Activated T-cell treated with anti-CD3 and anti-CD28 coated beads, Interleukin-2, amount 50 U/mL, for 1 hour (primary cell): ENCODE data around the gene YKT6.
A peak's percentile ranks its signal among the peaks of the same experiment; 100 is the strongest.
"Not testable (repeated sequence)": the region's sequence is repeated elsewhere in the genome, so short reads cannot be mapped to it uniquely, and the experiment has no call there.

Source experiments
- DNase-seq: peaks from one replicate; pipeline ENCODE4 v3.0.0-alpha.2; 2020

The YKT6 gene

GRCh38 chr7:44200699-44201461 lies at the start of gene YKT6:
Gene YKT6 (plus strand): TSS chr7:44200978. CDS start chr7:44201136, 158 bp downstream.
- DNase-seq, result peak; percentile 94

DNA sequence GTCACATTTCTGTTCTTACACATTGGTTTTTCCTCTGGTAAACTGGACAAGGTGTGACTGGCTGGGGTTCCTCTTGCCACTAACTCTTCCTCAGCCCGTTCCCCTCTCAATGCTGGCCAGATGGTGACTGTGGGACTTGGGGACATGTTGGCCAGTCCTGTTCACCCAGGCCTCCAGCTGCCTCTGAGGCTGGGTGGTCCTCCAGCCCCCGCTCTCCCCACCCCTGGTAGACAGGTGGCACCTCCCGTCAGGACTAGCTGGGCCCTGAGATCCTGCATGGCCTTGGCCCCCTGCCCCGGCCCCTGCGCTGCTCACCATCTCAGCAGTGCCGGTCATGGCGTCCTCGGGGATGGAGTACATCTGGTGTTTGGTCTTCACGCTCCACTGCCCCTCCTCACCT lies 48.8 kb upstream of the YKT6 start:
- DNase-seq, result no peak

GRCh38 chr7:44152971-44153947 lies 47.5 kb upstream of the YKT6 start:
- DNase-seq, result no peak

- no peak for DNase-seq
Observed at GRCh38 chr7:44153948-44154335, 46.8 kb upstream of the YKT6 start.

DNA sequence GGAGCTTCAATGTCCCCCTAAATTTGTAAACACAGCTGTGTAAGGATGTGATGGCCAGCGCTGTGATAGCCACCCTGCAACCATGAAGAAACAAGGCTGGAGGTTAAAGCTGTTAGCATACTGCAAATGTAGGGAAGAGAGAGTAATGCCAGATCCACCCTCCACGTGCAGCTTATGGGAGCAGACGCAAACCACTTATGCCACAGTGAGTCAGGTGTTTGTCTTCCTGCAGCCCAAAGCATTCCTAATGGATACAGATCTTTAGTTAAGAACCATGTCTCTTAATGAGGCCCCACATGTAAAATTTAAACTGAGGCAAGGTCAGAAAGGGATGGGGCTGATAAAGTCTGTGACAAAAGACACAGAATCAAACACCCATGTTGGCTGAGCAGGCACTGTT lies 46.1 kb upstream of the YKT6 start:
- no peak for DNase-seq

GRCh38 chr7:44155191-44156185 lies 45.3 kb upstream of the YKT6 start:
- no peak for DNase-seq

GRCh38 chr7:44156453-44157010 lies 44.2 kb upstream of the YKT6 start:
- no peak for DNase-seq

GRCh38 chr7:44157116-44158080 lies 43.4 kb upstream of the YKT6 start:
- DNase-seq, result no peak

- no peak for DNase-seq
Observed at GRCh38 chr7:44158096-44158872, 42.5 kb upstream of the YKT6 start.

GRCh38 chr7:44158873-44159631 lies 41.7 kb upstream of the YKT6 start:
- no peak for DNase-seq

- DNase-seq, result no peak
Observed at GRCh38 chr7:44159824-44160630, 40.8 kb upstream of the YKT6 start.

DNA sequence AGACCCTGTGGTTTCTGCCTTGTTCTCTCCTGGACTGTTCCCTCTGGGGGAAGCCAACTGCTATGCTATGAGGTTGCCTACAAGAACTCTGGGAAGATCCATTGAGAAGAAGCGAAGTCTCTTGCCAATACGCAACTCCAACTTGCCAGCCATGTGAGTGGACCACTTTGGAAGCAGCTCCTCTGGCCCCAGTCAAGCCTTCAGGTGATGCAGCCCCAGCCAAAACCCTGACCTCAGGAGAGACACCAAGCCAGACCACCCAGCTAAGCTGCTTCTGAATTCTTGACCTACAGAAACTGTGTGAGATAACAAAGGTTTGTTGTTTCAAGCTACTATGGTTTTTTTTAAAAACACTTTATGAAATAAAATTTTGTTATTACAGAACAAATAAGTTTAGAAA lies 39.4 kb upstream of the YKT6 start:
- DNase-seq, result no peak

DNA sequence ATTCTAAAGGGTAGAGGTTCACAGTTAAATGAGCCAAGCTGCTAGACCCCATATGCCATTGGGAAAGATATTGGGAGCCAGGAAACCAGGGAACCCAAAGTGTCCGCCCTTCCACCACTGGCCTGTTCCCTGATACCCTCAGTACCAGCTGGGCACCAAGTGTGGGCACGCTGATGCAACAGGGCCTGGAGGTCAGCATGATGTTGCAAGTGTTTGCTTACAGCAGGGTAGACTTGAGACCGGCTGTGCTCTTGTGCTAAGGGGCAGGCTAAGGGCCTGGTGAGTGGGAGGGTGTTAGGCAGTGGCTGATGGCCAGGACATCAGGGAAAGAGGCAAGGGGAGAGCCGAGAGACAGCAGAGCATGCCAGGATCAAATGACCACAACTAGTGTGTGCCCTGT lies 38.6 kb upstream of the YKT6 start:
- no peak for DNase-seq

DNA sequence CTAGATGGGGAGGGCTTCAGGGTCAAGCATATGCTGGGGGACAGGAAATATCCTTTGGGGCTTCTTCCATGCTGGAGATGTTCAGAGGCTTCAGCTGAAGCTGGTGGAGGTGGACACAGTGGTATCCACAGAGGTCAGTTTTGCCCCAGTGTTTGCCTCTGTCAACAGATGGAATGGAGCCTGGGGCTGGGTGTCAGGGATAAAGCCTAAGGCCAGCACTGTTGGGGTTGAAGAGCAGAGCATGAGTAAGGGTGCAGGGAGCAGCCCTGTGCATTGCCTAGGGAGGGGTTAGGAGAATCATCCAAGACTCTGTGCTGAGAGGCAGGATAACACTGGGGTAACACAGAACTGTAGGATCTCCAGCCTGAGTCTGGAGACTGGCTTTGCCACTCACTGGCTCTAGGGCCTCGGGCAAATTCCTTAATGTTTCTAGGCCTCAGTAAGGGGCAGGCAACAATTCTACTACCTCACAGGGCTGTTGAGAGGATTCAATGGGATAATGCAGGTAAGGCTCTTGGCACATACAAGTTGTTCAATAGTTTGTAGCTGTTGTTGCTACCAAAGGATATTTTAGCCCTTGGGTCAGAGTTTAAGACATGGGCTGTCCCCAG lies 37.9 kb upstream of the YKT6 start:
- DNase-seq, result no peak

DNA sequence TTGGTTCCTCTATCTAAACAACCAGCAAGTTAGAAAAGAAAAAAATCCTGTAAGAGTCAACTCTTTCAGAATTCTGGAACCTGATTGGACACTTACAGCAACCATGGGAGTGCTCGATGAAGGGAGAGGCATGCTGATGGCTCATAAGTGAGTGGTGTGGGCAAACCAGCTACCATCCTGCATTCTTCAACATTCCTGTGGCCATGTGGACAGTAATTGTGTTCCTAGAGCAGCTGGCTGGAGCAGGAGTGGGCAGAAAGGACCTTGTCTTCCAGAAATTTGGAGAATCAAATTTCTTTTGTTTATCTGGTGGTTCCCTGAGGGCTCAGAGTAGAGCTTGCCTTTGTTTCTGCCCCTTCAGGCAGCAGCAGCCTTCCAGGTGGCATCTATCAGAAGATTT lies 37.2 kb upstream of the YKT6 start:
- DNase-seq, result no peak

DNA sequence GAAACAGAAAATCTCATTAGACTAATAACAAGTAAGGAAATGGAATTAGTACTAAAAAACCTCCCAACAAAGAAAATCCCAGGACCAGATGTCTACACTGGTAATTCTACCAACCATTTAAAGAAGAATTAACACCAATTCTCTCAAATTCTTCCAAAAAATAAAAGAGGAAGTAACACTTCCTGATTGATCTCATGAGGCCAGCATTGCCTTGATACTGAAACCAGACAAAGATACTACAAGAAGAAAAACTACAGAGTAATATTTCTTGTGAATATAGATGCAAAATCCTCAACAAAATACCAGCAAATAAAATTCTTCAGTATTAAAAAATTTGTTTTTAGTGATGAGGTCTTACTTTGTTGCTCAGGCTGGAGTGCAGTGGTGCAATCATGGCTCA lies 32.9 kb upstream of the YKT6 start:
- DNase-seq, result no peak

DNA sequence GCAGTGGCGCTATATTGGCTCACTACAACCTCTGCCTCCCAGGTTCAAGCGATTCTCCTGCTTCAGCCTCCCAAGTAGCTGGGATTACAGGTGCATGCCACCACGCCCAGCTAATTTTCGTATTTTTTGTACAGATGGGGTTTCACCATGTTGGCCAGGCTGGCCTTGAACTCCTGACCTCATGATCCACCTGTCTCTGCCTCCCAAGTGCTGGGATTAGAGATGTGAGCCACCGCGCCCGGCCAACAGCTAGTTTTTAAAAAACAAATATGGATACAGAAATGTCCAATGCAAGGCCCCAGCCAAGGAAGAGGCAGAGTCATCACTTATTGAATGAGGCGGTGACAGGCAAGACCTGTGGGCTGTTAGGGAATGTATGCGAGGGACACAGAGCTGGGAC lies 28.9 kb upstream of the YKT6 start:
- not testable (repeated sequence) for DNase-seq

GRCh38 chr7:44172352-44172751 lies 28.4 kb upstream of the YKT6 start:
- DNase-seq, result no peak
